Measurements from ENCODE around the gene ADCY1. TPM values are rescaled to one million over a fixed set of nuclear protein-coding genes. Genes with fewer than 3 reads are reported as not detected.

The ADCY1 gene
- total and polyA plus RNA-seq, 3 donors from 2014 or later, result 6.6 to 14.1 (median 13.7) TPM

DNA sequence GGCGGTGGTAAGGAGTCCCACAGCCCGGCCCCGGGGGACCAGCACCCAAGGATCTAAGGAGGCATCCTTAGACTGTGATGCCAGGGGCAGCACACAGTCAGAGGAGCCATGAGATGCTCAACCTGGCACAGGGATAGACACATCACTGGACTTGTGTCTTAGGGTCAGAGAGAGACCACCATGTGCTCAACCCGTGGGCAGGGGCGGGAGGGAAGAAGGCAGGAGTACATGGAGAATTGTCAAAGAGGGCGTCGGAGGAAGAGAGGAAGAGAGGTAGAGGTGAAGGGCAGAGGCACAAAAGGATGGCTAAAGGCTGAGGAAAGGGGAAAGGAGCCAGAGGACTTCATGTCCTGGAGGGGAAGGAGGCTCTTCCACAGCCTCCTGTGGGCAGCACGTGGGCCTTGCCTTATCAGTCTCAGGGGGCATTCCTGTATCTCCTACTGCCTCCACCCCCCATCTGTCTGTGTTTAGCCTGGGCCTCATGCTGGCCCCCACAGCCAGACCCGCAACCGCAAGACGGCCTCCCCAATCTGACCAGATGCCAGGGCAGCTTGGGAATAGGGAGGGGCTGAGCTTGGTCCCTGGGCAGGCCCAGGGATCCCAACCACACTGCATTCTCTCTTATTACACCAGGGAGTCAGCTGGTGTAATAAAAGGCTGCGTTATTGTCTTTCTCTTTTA lies 2.2 kb downstream of the ADCY1 start:
- WGBS, 2 donors, result 33 to 44% methylated on average over 12 of the region's 12 CpGs
- H3K4me1 ChIP-seq, result peaks cover 2% of the 10 kb centered on the region
- TF ChIP-seq POLR2A (IDR thresholded peaks at IDR 0.05), result no peak
- TF ChIP-seq, protein P1, sequence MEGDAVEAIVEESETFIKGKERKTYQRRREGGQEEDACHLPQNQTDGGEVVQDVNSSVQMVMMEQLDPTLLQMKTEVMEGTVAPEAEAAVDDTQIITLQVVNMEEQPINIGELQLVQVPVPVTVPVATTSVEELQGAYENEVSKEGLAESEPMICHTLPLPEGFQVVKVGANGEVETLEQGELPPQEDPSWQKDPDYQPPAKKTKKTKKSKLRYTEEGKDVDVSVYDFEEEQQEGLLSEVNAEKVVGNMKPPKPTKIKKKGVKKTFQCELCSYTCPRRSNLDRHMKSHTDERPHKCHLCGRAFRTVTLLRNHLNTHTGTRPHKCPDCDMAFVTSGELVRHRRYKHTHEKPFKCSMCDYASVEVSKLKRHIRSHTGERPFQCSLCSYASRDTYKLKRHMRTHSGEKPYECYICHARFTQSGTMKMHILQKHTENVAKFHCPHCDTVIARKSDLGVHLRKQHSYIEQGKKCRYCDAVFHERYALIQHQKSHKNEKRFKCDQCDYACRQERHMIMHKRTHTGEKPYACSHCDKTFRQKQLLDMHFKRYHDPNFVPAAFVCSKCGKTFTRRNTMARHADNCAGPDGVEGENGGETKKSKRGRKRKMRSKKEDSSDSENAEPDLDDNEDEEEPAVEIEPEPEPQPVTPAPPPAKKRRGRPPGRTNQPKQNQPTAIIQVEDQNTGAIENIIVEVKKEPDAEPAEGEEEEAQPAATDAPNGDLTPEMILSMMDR (IDR thresholded peaks at IDR 0.05), result no peak
- no peak overlapping the region for H3K4me3 ChIP-seq
- intact Hi-C loops (cut with DNase I; ENCODE audit: low total_unique reads), result no loop called here
- DNase-seq, result no peak
- H3K9me3 ChIP-seq, result no peaks in the 10 kb centered on the region
- H3K36me3 ChIP-seq (ENCODE audit: low read depth, missing control alignments), result no peaks in the 10 kb centered on the region
- H3K27ac ChIP-seq, result no peak overlapping the region
- no peaks in the 10 kb centered on the region for H3K27me3 ChIP-seq

DNA sequence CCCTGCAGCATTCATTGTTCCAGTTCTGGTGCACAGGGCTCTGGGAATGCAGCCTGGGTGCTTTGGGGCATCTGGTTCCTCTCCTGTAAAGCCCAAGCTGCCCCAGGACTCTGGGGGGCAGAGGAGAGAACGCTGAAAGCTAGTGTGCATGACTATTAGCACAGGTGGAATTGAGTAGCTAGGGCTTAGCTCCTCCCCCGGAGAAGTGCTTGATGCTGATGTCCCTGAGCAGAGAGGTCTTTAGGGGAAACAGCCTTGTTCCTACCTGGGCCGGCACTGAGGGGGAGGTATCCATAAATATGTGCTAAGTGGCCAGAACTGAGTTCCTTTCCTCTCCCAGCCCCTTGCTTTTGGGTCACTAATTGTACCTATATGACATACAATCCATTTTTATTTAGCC lies 3.9 kb downstream of the ADCY1 start:
- intact Hi-C loops (cut with DNase I; ENCODE audit: low total_unique reads), result no loop called here
- Histone ChIP-seq H3K4me1 (peaks cover 4% of the 10 kb centered on the region), H3K9me3 (no peaks in the 10 kb centered on the region), H3K27ac (no peak overlapping the region), H3K27me3 (no peaks in the 10 kb centered on the region), H3K4me3 (no peak overlapping the region), H3K36me3 (ENCODE audit: low read depth, missing control alignments) (no peaks in the 10 kb centered on the region)
- TF ChIP-seq, protein P1 (IDR thresholded peaks at IDR 0.05), result no peak
- no peak for TF ChIP-seq POLR2A (IDR thresholded peaks at IDR 0.05)
- DNase-seq, result no peak
- WGBS, 2 donors, result 90 to 92% methylated on average over 3 of the region's 3 CpGs

DNA sequence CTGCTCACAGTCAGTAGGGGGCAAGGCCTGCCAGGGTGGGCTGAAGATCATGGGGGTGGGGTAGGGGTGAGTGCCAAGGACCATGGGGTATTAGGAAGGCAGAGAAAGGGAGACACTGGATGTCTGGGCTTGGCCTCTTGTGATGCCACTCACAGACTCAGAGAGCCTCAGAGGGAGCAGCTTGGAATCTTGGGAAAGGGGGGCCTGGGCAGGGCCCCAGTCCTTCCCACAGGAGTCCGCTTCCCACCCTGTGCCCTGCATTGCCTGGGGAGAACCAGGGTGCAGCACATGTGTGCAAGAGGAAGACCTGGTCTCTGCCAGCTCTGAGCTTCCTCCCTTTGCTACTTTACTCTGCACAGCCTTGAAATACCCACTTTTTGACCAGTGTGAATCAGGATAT lies 4.3 kb downstream of the ADCY1 start:
- no peaks in the 10 kb centered on the region for H3K27me3 ChIP-seq
- H3K36me3 ChIP-seq (ENCODE audit: low read depth, missing control alignments), result no peaks in the 10 kb centered on the region
- TF ChIP-seq POLR2A (IDR thresholded peaks at IDR 0.05), result no peak
- TF ChIP-seq, protein P1 (IDR thresholded peaks at IDR 0.05), result no peak
- no peak for DNase-seq
- H3K4me1 ChIP-seq, result peaks cover 8% of the 10 kb centered on the region
- 92 to 100% methylated on average over 1 of the region's 1 CpG for WGBS, 2 donors
- no peaks in the 10 kb centered on the region for H3K9me3 ChIP-seq
- no peak overlapping the region for H3K4me3 ChIP-seq
- no peak overlapping the region for H3K27ac ChIP-seq
- intact Hi-C loops (cut with DNase I; ENCODE audit: low total_unique reads), result no loop called here

DNA sequence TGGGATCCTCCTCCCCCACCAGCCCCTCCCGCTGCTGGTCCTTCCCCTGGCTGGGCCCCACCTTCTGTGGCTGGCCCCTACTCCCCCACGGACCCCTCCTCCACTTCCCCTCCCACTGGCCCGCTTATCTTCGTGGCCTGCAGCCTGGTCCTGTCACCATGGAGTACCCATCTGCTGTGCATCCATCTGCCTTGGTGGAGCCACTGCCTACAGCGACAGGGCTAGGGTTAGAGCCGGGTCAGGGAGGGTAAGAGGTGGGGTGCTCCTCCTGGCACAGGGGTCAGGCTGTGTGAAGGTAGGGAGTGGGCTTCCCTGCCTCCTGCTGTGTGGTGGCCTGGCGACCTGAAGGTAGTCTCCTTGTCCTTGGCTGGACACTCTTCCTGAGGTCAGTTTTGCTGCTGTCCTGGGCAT lies 5.2 kb downstream of the ADCY1 start:
- no peak for DNase-seq
- no peaks in the 10 kb centered on the region for H3K27me3 ChIP-seq
- WGBS, 2 donors, result 48 to 78% methylated on average over 6 to 7 of the region's 7 CpGs
- no peaks in the 10 kb centered on the region for H3K36me3 ChIP-seq (ENCODE audit: low read depth, missing control alignments)
- no peak overlapping the region for H3K4me3 ChIP-seq
- TF ChIP-seq POLR2A (IDR thresholded peaks at IDR 0.05), result no peak
- TF ChIP-seq, protein P1 (IDR thresholded peaks at IDR 0.05), result no peak
- peaks cover 10% of the 10 kb centered on the region for H3K4me1 ChIP-seq
- intact Hi-C loops (cut with DNase I; ENCODE audit: low total_unique reads), result no loop called here
- H3K9me3 ChIP-seq, result no peaks in the 10 kb centered on the region
- H3K27ac ChIP-seq, result no peak overlapping the region
